Germinal center (tissue), 1 donor: ENCODE results near the gene HOXD9.
A peak's percentile ranks its signal among the peaks of the same experiment; 100 is the strongest.

ENCODE experiments used
- DNase-seq: peaks from one replicate; pipeline ENCODE4 v3.0.0; 2012; ENCODE audit warnings: mixed read lengths, low spot score

HOXD9 gene

DNA sequence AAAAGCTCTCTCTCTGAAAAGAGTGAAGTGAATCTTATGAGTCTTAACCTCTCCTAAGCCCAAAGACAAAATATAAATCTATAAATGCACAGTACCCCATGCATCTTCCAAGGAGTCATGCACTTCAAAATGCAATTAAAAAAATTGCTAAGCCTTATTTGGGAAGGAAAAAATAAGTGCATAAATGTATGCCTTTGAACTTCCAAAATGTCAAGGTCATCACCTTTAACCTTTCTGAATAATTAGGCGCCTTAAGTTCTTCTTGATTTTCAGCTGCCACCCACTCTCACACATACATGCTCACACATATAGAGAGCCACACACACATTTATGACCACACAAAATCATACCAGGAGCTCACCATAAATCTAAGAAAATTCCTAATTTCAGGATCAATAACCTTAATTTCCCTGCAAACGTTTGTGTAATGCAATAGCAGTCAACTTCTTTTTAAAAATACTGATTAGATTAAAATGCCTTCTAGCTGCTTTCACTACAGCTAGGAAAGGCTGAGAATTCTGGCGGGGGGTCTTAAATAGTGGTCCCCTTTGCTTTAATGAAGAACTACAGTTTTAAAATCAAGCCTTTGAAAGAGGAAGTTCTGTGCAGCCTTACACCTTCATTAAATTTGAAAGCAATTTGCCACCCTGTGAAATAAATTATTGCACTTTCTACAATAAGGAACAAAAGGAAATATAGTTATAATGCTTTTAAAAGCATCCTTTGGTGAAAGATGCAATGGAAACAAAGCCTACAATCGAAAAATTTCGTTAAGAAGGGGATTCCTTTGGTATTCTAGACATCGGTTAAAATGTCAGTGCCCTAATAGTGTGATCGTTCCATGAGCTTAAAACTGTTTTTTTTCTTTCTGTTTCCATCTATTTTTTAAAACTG, 11.9 kb upstream of the HOXD9 start:
- DNase-seq = no peak

DNA sequence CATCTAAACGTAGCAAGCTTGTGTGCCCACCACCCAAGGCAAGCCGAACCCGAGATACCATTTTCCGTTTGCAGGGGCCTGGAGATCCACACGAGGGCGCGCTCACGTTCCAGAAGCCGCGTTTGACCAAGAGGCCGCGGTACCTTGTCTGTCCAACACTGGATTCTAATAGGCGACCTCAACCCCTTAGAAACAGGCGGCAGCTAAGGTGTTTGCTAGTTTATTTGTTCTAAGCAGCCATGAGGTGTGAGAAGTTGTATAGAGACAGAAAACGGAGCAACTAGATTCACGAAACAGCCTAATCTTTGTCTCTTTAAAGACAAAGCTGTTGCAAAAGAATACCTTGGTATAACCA, 11.2 kb upstream of the HOXD9 start:
- peak; percentile 41 for DNase-seq

DNA sequence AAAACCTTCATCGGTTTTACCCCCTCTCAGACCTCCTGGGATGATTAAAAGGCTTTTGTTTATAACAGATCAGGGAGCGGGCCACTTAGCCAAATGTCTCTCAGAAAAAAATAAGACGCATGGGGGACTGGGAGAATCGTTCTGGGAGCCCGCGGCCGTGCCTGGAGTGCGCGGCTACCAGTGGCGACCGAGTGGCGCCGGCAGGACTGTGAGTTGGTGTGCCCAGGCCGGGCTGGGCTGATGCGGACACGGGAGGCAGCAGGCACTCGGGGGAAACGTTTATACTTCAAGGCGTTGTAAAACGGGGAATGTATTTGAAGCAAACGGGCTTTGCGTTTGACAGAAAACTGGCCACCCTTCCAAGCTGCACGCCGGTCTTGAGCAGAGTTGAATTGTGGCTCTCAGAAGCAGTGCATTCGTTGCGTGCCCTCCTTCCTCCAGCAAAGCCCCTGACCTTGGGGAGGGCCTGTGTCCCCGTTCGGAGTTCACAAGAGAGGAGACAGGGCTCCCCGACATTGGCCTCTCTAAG, 10.6 kb upstream of the HOXD9 start:
- DNase-seq = no peak

DNA sequence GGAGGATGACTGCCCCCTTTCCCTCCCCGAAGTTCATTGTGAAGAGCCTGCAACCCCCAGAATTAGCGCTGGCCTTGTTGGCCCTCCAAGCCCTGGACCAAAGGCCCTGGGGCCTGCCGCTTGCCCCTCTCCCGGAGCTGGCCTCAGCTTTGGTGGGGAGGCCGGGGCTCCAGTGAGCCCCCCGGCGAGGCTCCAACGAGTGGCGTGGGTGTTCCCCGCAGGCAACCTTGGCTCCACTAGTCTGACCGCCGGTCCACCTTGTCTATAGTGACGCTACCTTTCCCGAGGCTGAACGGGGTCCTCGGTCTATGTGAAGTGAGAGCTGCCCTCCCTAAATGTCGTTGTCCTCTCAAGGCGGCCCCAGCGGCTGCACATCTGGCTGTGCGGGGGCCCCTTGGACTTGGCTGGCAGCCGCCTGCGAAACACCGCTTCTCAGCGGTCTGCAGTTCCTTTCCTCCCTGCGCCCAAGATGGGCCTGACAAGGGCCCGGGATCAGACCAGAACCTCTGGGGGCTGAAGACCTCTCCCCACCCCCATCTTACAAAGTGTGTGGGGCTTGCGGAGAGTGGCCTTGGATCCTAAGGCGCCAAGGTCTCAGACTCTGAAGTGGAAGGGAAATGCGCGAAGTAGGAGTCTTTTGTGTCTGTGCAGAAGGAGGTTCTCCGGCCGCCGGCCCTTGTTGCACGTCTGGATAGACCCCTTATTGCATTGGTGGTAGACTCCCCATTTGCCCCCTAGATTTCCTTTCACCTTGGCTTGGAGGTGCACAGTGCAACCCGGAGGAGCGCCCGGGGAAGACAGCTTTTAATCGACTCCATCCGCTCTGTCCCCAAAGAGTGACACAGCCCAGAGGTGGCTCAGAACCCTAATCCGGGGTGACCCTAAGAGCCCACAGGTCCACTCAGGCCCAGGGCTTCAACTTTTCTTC, 9.9 kb upstream of the HOXD9 start:
- no peak for DNase-seq

DNA sequence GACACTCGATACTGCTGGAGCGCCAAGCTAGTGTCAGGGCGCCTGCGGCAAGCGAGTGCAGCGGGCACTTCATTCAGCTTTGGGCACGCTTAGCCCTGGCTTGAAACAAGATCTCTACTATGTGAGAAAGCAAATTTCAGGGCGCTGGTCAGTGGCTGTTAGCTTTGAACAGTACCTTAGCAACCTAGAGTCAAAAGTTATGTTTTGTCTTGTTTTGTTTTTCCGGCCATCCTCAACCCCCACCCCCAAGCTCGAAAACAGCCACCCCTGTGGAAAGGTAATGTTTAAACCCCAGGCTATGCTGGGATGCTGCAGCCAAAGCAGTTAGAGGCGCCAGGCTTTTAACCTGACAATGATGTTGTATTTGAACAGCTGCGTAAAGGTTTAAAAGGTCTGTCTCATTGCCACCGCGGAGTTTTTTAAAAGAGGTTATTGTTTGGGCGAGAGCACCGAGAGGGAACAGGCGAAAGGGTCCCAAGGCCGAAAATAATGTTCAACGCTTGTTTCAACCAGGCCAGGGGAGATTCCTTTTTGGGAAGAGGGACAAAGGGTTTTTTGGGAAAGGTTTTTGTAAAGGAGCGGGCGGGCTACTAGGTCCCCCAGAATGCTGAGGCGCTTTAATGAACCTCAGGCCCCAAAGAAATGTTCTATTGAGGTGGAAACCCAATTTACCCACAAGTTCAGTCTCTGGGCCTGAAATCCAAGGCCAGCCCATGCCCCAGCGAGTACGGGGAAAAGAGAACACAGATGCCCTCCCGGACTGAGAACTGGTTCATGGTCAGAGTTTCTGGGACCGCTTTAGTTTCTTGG, 8.2 kb upstream of the HOXD9 start:
- DNase-seq = no peak

DNA sequence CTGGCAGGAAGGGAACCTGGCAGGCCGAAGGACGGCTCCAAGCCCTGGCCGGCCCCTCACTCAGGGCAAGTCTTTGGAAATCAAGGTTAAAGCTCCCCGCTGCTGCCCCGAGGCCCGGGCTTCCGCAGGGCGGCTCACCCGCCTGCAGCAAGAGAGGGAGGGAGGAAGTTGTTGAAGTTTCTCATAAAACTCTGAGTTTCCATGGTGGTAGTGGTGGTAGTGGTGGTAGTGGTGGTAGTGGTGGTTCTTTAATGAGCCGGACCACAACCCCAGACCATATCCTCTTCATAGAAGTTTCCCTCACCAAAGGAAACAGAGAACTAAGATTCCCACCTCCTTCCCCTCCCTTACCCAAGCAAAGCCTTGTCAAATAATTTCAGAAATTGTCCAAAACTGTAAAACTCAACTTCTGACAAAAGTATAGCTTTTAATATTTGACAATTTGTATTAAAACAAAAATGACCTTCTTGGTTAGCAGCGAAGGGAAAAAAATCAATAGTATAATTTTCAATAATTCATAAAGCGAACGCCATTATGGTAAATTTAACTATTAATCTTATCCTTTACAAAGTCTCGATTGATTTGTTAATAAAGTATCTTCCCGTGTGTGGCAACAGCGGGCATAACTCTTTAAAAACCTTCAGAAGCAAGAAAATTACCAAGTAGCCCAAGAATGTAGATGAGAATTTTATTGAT, 7.4 kb upstream of the HOXD9 start:
- no peak for DNase-seq

DNA sequence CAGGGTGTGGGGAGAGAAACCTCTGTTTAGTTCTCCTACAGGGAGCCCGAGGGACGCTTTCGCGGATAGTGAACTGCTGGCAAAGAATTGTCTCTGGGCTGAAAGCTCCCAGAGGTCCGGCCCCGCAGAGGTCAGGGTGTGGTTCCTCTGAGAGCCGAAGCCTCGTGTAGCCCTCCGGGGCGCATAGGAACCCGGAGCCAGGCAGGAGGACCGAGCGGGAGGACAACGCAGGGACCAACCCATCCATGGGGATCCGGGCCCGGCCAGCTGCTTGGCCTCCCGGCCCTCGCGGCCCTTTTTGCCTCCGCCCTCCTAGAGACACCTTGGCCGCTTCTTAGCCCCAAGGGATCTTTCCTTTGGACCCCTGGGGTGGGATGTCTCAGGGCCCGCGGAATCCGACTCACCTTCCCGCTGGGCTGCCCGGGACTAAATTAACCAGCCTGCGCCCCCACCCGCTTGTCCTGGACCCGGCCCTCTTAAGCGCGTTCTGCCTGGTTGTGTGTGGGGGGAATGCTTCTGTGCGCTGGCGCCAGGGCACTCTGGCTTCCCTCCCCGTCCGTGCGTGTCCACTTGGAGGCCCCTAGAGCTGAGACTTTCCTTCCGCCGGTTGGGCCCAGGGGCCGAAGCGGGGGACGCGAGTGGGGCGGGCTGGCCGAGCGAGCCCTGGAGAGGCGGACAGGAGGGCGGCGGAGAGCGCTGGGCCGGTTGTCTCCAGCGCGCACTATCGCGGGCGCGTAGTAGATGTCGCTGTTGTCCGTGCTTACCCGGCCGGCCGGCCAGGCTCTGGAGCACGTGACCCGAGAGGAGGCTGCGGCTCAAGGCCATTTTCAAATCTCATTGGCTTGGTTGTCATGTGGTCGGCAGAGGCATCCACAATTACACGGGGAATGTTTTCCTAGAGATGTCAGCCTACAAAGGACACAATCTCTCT, 6.4 kb upstream of the HOXD9 start, which contains the start of gene HOXD10:
Gene HOXD10 (plus strand): TSS at position 896 of the 931 bp plus-strand sequence. CDS start 56 bp downstream, outside the sequence.
- no peak for DNase-seq

DNA sequence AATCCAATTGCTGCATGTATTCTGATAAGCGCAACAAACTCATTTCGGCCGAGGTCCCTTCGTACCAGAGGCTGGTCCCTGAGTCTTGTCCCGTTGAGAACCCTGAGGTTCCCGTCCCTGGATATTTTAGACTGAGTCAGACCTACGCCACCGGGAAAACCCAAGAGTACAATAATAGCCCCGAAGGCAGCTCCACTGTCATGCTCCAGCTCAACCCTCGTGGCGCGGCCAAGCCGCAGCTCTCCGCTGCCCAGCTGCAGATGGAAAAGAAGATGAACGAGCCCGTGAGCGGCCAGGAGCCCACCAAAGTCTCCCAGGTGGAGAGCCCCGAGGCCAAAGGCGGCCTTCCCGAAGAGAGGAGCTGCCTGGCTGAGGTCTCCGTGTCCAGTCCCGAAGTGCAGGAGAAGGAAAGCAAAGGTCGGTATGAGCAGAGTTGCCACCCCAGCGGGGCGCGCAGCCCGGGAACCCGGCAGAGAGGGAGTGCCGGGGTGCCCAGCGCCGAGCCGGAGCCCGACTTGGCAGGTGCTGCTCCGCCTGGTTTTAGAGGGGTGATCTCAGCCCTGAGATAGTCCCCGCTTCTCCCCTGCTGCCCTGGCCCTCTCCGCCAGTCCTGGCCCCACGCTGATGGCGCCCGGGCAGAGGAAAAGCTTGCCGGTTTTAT, 5.2 kb upstream of the HOXD9 start:
- DNase-seq = no peak

DNA sequence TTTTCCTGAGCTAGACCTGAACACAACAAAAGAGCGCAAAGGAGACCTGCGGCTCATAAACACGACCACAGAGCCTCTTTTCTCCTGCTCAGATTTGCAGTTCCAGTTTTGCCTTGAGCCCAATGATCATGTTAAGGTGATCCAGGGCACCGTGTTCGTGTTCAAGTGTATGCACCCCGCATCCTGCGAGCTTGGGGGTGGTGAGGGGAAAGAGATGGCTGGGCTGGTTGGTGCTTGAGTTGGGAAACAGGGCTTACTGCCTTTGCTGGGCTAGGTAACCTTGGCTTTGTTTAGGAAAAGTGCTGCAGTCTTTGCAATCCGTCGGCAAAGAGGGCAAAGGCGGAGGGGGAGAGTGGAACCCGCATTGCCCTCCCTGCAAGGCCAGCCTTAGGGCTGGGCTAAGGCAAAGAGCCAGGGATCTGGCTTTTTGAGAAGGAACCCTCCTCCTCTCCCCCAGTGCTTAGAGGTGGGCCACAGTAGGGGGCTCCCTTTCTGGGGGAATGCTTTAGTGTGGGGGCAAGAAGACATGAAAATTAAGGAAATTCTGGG, 4.6 kb upstream of the HOXD9 start:
- DNase-seq = no peak

DNA sequence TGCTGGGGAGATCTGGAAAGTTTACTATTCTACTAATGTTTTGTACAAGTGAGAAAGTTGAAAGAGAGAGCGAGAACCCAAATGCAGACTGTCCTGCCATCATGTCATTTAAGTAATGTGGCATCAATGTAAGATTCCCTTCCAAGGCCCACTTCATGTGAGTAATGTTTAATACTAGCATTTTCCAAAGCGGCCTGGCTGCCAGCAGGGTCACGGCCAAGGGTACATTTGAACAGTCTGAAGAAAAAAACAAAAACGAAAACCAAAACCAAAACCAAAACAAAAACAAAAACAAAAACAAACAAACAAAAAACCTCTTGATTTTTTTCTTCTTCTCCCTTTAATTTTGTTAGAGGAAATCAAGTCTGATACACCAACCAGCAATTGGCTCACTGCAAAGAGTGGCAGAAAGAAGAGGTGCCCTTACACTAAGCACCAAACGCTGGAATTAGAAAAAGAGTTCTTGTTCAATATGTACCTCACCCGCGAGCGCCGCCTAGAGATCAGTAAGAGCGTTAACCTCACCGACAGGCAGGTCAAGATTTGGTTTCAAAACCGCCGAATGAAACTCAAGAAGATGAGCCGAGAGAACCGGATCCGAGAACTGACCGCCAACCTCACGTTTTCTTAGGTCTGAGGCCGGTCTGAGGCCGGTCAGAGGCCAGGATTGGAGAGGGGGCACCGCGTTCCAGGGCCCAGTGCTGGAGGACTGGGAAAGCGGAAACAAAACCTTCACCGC, 3.7 kb upstream of the HOXD9 start:
- DNase-seq = no peak

DNA sequence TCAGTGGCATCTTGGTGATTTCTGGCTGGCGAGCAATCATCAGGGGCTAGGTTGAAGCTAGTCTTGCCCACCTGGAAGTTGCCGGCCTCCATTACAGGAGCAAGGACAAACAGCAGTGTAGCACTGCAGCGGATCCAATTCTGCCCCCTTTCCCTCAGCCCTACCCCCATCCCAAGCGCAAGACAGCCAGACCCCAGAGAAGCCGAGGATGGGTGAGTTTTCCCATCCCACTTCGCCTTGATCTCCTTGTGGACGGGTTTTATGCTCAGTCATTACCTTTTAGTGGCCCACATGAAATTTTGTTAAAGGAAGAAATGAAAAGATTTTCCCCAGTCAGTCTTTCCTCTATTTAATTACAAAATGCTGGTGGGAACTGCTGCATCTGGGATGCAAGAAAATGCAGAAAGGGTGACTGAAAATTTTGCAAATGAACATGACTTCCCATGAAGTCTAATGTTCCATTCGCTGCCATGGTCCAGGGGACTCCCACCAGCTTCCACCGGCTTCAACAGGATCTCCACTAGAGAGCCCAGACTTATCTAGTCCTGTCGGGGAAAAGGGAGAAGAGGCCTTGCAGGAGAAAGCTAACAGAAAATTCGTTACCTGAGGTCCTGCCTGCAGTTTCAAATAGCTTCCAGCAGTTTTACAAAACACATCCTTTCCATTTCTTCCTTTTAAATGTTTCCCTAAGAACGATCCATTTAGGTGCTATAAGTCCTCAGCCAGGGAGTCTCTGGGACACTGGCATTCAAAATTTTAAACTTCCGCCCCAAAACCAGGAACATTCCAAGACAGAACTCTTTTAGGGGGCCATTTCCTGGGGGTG, 1.9 kb upstream of the HOXD9 start:
- no peak for DNase-seq

DNA sequence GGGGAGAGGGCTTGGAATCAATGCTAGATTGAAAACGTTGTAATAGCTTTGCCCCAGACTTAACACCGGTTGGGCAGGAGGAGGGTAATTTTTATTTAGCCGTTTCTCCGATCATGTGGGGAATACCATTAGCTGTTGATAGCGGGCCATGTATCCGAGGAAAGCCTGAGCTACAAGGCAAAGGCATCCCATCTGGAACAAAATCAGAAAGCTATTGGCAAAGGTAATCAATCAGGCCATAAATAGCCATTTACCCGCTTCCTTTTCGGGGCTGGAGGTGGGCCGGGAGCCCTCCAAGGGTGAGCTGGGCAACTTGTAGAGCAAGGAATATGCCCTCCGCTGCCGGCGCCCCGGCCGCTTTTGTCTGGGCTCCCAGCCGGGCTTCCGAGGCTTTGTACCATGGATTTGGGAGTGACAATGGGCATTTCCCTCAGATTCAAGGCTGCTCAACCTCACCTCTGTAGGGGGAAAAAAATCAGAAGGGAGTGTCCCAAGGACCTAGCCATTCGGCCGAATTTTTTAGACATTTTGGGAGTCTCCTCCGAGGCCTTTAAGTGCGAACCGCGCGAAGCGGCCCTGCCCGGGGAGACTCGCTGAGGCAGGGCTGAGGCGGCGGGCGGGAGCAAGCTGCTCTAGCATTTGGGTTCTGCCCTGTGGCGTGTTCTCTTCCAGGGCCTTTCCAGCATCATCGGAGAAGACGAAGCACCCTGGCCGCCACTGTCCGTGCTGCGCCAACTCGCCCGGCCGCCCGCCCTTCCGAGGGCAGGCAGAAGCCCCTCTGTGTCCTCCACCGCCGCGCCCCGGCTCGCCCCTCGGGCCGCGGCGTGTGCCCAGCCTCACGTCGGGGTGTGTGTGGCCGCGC, 1.1 kb upstream of the HOXD9 start:
- DNase-seq = no peak

DNA sequence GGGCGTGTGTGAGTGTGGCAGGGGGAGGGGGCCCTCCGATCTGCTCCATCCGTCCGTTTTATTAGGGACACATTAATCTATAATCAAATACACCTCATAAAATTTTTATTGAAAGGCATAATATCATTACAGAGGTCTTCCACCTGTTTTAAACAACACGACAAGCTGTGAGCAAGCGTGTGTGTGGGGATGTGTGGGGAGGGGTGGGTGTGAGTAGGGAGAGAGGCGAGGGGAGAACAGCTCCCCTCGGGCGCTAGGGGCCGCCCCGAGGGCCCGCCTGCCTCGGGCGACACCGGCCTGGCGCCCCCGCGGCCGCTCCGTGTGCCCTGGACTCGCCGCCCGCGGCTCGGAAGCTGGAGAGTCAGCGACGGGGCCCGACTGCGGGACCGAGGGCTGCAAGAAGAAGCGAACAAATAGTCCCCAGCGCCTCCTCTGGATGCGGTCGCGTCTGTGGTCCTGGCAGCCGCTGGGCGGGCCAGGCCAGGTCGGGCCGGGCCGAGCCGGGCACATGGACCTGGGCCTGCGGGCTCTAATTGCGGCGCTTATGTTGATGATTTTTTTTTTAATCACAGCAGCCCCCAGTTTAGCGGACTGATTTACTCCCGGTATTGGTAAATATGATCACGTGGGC, 352 bp upstream of the HOXD9 start:
- no peak for DNase-seq

DNA sequence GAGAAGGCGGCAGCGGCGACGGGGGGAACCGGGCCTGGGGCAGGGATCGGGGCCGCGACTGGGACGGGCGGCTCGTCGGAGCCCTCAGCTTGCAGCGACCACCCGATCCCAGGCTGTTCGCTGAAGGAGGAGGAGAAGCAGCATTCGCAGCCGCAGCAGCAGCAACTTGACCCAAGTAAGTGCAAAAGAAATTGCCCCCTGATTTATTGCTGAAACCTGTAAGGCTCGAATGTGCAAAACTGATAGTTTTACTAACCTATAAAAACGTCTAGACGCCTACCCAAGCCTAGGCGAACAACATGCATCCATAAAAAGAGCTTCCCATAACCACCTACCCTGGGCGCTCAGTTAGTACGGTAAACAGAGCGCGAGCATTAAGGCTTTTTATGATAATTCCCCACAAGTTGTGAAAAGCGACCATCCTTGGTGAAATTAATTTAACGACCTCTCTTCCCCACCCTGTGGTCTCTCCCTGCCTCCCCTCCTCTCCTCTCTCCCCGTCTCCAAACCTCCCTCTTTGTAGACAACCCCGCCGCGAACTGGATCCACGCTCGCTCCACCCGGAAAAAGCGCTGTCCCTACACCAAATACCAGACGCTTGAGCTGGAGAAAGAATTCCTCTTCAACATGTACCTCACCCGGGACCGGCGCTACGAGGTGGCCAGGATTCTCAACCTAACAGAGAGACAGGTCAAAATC, 1.0 kb downstream of the HOXD9 start:
- DNase-seq = no peak

DNA sequence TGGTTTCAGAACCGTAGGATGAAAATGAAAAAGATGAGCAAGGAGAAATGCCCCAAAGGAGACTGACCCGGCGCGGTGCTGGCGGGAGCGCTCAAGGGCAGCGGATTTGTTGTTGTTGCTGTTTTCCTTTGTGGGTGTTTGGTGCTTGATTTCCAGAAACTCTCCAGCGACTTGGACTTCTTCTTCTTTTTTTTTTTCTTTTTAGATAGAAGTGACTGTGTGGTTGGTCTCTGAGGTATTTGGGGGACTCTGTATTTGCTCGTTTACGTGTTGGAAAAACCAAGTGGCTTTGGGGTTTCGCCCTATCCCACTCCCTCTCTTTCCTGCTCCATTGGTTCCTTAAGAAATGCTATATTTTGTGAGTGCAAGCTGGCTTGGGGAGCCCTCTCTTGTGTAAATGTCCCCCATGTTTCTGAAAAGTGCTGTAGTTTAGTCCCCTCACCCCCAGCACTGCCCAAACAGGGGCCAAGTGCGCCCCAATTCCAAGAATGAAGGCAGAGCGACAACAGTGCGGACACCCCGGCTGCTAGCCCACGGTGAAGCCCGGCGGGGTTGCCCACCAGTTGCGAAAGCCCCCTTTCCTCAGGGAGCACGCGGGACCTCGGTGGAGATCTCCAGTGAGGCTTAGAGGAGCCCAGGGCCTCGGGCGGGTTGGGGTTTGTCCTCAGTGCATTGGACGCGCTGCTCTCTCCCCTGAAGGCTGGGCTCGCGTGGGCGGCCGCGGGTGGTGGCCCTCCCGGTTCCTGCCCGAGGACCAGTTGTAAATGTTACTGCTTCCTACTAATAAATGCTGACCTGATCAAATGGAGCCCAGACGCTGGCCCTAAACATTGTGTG, 1.8 kb downstream of the HOXD9 start:
- DNase-seq = no peak
